ENCODE results near the gene CLSTN1. TPM values are rescaled to one million over a fixed set of nuclear protein-coding genes. Genes with fewer than 3 reads are reported as not detected.
A peak's percentile ranks its signal among the peaks of the same experiment; 100 is the strongest.

CLSTN1 gene
- total and polyA plus RNA-seq, 4 donors = 131 to 366 (median 280) TPM

DNA sequence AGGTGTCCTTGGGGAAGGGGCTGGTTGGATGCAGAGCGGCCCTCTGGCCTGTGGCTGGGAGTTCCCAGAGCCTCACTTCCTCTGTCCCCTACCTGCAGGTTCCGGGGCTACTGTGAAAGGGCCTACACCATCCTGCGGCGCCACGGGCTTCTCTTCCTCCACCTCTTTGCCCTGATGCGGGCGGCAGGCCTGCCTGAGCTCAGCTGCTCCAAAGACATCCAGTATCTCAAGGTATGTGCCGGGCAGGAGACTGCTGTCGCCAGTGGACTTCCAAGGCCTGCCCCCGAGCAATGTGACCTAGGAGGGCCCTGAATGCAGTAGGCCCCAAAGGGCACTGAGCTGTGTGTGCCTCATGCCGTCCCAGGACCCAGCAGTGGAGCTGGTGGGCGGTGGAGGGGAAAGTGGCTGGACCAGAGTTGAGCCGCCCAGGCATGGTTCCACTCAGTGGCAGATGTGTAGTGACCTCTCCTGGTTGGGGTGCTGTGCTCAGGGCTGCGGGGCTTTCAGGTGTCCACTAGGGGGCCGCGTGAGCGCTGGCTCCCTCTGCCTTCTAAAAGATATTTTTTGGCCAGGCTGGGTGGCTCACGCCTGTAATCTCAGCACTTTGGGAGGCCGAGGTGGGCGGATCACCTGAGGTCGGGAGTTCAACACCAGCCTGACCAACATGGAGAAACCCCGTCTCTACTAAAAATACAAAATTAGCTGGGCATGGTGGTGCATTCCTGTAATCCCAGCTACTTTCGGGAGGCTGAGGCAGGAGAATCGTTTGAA lies 98.9 kb downstream of the CLSTN1 start:
- Histone ChIP-seq H3K4me1 (ENCODE audit: control insufficient read depth, insufficient read depth, low read length) (peaks cover 12% of the 10 kb centered on the region), H3K4me3 (ENCODE audit: low read depth, low read length) (no peak overlapping the region), H3K9me3 (ENCODE audit: control insufficient read depth, insufficient read depth, low read length) (no peaks in the 10 kb centered on the region), H3K36me3 (ENCODE audit: control insufficient read depth, insufficient read depth, low read length) (peaks cover 87% of the 10 kb centered on the region), H3K27ac (ENCODE audit: low read depth, low read length) (no peak overlapping the region), H3K27me3 (ENCODE audit: control insufficient read depth, insufficient read depth, low read length) (no peaks in the 10 kb centered on the region)
- 65% methylated on average over 17 of the region's 24 CpGs for WGBS (ENCODE audit: insufficient coverage)
- peak in 2 of 6 donors; percentile 29 to 40 for DNase-seq (ENCODE audit: low read depth in 4 of 6, low spot score in 6 of 6)

GRCh38 chr1:9723926-9724325 lies 99.8 kb downstream of the CLSTN1 start:
- Histone ChIP-seq H3K9me3 (ENCODE audit: control insufficient read depth, insufficient read depth, low read length) (no peaks in the 10 kb centered on the region), H3K27ac (ENCODE audit: low read depth, low read length) (no peak overlapping the region), H3K4me3 (ENCODE audit: low read depth, low read length) (no peak overlapping the region), H3K36me3 (ENCODE audit: control insufficient read depth, insufficient read depth, low read length) (peaks cover 84% of the 10 kb centered on the region), H3K27me3 (ENCODE audit: control insufficient read depth, insufficient read depth, low read length) (no peaks in the 10 kb centered on the region), H3K4me1 (ENCODE audit: control insufficient read depth, insufficient read depth, low read length) (peaks cover 12% of the 10 kb centered on the region)
- 100% methylated on average over 6 of the region's 6 CpGs for WGBS (ENCODE audit: insufficient coverage)
- DNase-seq (ENCODE audit: low read depth in 4 of 6, low spot score in 6 of 6) = no peak

- Histone ChIP-seq H3K27me3 (ENCODE audit: control insufficient read depth, insufficient read depth, low read length) (no peaks in the 10 kb centered on the region), H3K27ac (ENCODE audit: low read depth, low read length) (no peak overlapping the region), H3K4me1 (ENCODE audit: control insufficient read depth, insufficient read depth, low read length) (peaks cover 14% of the 10 kb centered on the region), H3K9me3 (ENCODE audit: control insufficient read depth, insufficient read depth, low read length) (no peaks in the 10 kb centered on the region), H3K36me3 (ENCODE audit: control insufficient read depth, insufficient read depth, low read length) (peaks cover 84% of the 10 kb centered on the region), H3K4me3 (ENCODE audit: low read depth, low read length) (no peak overlapping the region)
- 94% methylated on average over 8 of the region's 14 CpGs for WGBS (ENCODE audit: insufficient coverage)
- DNase-seq (ENCODE audit: low read depth in 4 of 6, low spot score in 6 of 6) = no peak
Measured at GRCh38 chr1:9723068-9723805, 100.5 kb downstream of the CLSTN1 start.

GRCh38 chr1:9722378-9722749 lies 101.4 kb downstream of the CLSTN1 start:
- H3K36me3 ChIP-seq (ENCODE audit: control insufficient read depth, insufficient read depth, low read length) = peaks cover 82% of the 10 kb centered on the region
- H3K4me1 ChIP-seq (ENCODE audit: control insufficient read depth, insufficient read depth, low read length) = peaks cover 23% of the 10 kb centered on the region
- no peak for DNase-seq (ENCODE audit: low read depth in 4 of 6, low spot score in 6 of 6)
- H3K27me3 ChIP-seq (ENCODE audit: control insufficient read depth, insufficient read depth, low read length) = no peaks in the 10 kb centered on the region
- H3K4me3 ChIP-seq (ENCODE audit: low read depth, low read length) = no peak overlapping the region
- no peak overlapping the region for H3K27ac ChIP-seq (ENCODE audit: low read depth, low read length)
- H3K9me3 ChIP-seq (ENCODE audit: control insufficient read depth, insufficient read depth, low read length) = no peaks in the 10 kb centered on the region
- WGBS (ENCODE audit: insufficient coverage) = 97% methylated on average over 10 of the region's 10 CpGs

DNA sequence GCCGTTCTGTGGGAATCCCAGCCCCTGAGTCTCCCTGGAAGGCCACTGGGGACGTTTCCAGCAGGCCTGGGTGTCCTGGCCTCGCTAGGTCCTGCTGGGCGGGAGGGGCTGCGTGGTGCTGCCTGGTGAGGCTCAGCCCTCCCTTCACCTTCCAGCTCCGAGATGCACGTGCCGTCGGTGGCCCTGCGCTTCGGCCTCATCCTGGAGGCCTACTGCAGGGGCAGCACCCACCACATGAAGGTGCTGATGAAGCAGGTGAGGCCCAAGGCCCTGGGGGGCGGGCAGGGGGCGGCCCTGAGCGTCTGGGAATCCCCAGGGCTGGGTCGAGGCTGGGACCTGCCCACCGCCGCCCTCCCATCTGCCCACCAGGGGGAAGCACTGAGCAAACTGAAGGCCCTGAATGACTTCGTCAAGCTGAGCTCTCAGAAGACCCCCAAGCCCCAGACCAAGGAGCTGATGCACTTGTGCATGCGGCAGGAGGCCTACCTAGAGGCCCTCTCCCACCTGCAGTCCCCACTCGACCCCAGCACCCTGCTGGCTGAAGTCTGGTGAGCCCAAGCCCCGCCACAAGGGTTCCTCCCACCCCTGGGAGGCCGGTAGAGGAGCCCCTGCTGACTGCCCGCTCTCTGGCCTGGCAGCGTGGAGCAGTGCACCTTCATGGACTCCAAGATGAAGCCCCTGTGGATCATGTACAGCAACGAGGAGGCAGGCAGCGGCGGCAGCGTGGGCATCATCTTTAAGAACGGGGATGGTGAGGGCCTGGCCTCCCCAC lies 102.0 kb downstream of the CLSTN1 start:
- Histone ChIP-seq H3K36me3 (ENCODE audit: control insufficient read depth, insufficient read depth, low read length) (peaks cover 82% of the 10 kb centered on the region), H3K4me1 (ENCODE audit: control insufficient read depth, insufficient read depth, low read length) (peaks cover 25% of the 10 kb centered on the region), H3K27me3 (ENCODE audit: control insufficient read depth, insufficient read depth, low read length) (no peaks in the 10 kb centered on the region), H3K9me3 (ENCODE audit: control insufficient read depth, insufficient read depth, low read length) (no peaks in the 10 kb centered on the region), H3K4me3 (ENCODE audit: low read depth, low read length) (no peak overlapping the region), H3K27ac (ENCODE audit: low read depth, low read length) (no peak overlapping the region)
- DNase-seq (ENCODE audit: low read depth in 4 of 6, low spot score in 6 of 6) = peak in 3 of 6 donors; percentile 7 to 53 (median 51)
- 56% methylated on average over 29 of the region's 29 CpGs for WGBS (ENCODE audit: insufficient coverage)

- H3K36me3 ChIP-seq (ENCODE audit: control insufficient read depth, insufficient read depth, low read length) = peaks cover 86% of the 10 kb centered on the region
- WGBS (ENCODE audit: insufficient coverage) = 89% methylated on average over 30 of the region's 34 CpGs
- no peaks in the 10 kb centered on the region for H3K27me3 ChIP-seq (ENCODE audit: control insufficient read depth, insufficient read depth, low read length)
- H3K27ac ChIP-seq (ENCODE audit: low read depth, low read length) = no peak overlapping the region
- DNase-seq (ENCODE audit: low read depth in 4 of 6, low spot score in 6 of 6) = no peak
- H3K4me1 ChIP-seq (ENCODE audit: control insufficient read depth, insufficient read depth, low read length) = peaks cover 28% of the 10 kb centered on the region
- no peaks in the 10 kb centered on the region for H3K9me3 ChIP-seq (ENCODE audit: control insufficient read depth, insufficient read depth, low read length)
- no peak overlapping the region for H3K4me3 ChIP-seq (ENCODE audit: low read depth, low read length)
Measured at GRCh38 chr1:9720785-9721605, 102.8 kb downstream of the CLSTN1 start.

GRCh38 chr1:9719978-9720722 lies 103.6 kb downstream of the CLSTN1 start:
- H3K4me3 ChIP-seq (ENCODE audit: low read depth, low read length) = no peak overlapping the region
- H3K9me3 ChIP-seq (ENCODE audit: control insufficient read depth, insufficient read depth, low read length) = no peaks in the 10 kb centered on the region
- no peak for DNase-seq (ENCODE audit: low read depth in 4 of 6, low spot score in 6 of 6)
- peaks cover 28% of the 10 kb centered on the region for H3K4me1 ChIP-seq (ENCODE audit: control insufficient read depth, insufficient read depth, low read length)
- H3K36me3 ChIP-seq (ENCODE audit: control insufficient read depth, insufficient read depth, low read length) = peaks cover 94% of the 10 kb centered on the region
- H3K27ac ChIP-seq (ENCODE audit: low read depth, low read length) = no peak overlapping the region
- 88% methylated on average over 33 of the region's 36 CpGs for WGBS (ENCODE audit: insufficient coverage)
- H3K27me3 ChIP-seq (ENCODE audit: control insufficient read depth, insufficient read depth, low read length) = no peaks in the 10 kb centered on the region

DNA sequence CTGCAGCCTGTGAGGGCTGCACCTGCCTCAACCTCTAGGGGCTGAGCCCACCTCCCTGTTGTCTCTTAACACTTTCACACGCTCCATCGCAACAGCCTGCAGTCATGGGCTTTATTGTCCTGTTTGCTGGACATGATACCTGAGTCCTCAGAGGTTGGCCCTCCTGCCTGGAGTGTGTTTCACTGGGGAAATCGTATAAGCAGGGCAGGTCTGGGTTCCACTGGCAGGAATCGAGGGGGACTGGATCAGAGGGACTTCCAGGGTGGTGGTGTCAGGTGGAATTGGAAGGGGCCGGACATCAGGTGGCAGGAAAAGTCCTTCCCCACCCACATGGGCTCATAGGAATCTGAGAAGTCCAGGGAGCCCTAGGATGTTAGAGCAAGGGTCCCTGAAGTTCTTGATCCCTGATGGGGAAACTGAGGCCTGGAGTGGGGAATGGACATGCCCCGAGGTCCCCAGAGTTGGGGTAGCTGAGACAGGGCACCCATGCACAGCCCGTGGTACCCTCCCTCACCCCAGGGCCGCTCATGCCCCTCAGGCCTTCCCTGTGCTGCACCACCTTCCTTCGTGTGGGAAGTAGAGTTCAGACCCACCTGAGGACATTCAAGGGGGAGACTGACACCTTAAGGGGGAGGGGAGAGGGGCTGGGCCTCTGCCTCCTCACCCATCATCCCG lies 105.6 kb downstream of the CLSTN1 start:
- peaks cover 77% of the 10 kb centered on the region for H3K36me3 ChIP-seq (ENCODE audit: control insufficient read depth, insufficient read depth, low read length)
- 82% methylated on average over 8 of the region's 10 CpGs for WGBS (ENCODE audit: insufficient coverage)
- H3K9me3 ChIP-seq (ENCODE audit: control insufficient read depth, insufficient read depth, low read length) = no peaks in the 10 kb centered on the region
- peaks cover 28% of the 10 kb centered on the region for H3K4me1 ChIP-seq (ENCODE audit: control insufficient read depth, insufficient read depth, low read length)
- no peak overlapping the region for H3K27ac ChIP-seq (ENCODE audit: low read depth, low read length)
- no peak overlapping the region for H3K4me3 ChIP-seq (ENCODE audit: low read depth, low read length)
- no peaks in the 10 kb centered on the region for H3K27me3 ChIP-seq (ENCODE audit: control insufficient read depth, insufficient read depth, low read length)
- DNase-seq (ENCODE audit: low read depth in 4 of 6, low spot score in 6 of 6) = no peak
